T-helper 2 cell (primary cell): ENCODE data around the gene NAV3.

Experiments used
- DNase-seq, 5 experiments: peaks; one replicate each; pipeline versions ENCODE4 v3.0.0 to v3.0.0-alpha.2; 2012 to 2022

NAV3 gene

DNA sequence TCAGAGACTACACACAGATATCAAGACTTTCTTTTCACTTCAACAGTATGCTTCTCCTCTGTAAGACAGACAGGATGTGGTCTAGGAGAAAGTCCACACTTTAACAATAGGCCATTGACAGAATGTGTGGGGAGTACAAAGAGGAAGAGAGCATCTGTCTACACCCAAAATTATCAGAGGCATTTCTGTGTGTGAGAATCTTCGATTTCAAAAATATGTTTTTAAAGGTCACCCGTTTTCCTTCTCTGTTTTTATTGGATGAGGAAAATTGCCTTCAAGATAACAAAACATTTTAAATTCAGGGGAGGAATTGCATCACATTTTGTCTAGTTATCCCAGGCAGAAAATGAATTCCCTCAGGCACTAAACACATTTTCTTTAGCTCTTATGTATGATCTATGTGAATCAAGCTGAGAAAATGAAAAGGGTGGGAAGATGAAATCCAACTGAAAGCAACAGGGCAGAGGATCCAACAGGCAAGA lies 16.4 kb downstream of the NAV3 start:
- peak in 1 of 5 experiments; percentile 2 for DNase-seq

DNA sequence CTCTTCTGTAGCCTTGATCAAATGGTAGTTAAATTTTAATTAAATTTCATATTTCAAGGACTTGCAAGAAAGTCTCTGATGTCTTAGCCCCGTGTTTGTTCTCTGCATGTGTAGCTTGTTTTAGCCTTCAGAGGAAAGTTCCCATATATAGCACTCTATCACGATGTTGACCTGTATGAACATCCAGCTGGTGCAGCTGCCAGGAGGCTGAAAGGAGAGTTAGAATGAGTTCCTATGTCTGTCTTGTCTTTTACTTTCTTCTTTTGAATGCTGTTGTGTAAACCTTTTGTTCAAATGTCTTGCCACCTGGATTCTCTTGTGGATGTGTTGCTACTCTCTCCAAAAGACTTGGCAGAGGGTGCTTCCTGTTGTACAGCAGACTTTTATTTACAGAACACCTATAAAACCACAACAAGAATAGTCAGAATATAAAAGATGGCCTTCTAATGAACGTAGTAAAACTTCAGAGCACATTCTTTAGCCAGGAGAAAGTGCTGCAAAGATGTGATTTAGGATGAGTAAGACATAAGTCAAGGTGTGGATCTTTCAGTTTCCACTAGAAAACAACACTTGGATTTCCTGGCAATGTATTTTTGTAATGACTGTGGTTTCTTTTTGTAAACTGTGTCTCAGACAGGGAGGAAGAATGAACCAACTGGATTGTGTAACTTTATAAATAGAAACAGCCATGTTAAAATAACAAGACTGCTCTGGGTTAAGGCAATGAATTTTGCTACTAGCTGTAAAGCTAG lies 17.2 kb downstream of the NAV3 start:
- no peak for DNase-seq

DNA sequence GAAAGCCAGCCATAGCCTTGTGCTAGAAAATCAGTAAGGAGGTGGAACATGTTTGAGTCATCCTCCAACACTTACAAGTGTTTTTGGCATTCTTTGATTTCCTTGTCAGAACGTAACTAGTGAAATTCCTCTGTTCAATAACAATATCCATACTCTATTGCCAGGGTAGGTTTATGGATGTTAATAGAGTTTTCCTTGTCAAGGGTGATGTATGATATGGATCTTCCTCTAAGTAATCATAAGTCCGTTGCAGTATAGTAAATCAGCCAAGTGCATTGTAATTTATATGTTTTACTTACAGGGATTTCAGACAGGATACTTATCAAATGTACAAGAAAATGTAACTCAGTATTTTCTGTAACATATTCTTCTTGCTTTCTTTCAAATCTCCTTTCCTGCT lies 19.4 kb downstream of the NAV3 start:
- no peak for DNase-seq

DNA sequence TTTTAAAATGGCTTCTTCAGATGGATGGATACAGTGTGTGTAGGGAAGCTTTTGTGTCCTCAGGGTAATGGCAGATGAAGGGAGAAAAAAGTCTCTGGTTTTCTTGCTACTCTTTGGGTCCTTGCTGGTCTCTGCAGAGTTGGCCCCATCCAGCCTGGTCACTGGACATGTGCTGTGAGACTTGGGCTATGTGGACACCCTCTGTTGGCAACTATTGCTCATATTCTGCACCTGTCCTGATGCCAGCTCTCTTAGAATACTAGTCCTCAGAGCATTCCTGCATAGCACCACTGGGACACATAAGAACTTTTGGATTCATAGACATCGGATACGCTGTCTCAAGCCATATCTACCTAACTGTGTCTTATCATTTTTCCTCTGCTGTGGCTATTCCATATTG lies 20.0 kb downstream of the NAV3 start:
- DNase-seq: no peak

DNA sequence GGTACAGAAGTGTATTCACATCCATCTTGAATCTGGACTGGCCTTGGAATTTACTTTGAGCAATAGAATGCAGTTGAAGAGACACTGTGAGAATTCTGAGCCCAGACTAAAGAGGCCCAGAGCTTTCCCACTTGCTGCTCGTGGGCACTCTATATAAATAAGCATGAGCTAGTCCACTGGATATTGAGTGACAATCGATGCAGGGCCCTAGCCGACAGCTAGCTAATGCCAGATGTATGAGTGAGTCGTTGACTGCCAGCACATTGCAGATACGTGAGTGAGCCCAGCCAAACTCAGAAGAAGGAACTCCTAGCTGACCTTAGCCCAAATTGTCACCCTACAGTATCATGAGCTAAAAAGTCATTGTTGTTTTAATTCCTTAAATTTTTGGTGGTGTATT lies 24.9 kb downstream of the NAV3 start:
- DNase-seq: no peak

DNA sequence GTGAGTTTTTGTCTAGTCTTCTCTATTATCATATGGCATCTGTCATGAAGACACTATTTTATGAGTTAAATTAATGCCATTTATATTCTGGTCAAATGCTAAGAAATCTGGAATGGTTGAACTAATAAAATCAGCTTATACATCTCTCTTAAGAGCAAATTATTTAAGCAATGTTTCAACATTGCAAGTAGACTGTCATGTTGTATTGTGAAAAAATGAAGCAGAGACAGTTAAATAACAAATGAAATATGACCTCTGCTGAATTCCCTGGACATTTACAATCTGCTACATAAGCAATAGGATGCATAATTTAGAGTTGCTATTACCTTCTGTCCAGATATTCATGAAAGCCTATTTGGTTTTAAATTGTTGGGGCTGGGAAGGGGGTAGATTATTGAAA lies 30.6 kb downstream of the NAV3 start:
- no peak for DNase-seq

DNA sequence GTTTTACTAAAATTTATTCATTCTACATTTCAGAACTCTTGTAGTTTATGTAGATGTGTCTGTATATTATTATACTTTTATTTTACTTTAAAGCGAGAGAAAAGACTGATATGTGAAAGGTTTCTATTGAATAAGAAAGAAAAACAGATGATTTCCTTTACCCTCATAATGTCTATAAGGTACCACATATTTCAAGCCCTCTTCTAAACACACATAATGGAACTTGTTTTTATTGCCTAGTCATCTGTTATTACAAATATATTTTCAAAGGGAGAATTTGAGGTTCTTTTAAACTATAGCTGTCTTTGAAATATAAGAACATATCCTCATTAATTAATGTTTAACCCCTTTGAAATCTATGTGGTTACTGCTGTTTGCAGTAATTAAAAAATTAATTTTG lies 34.5 kb downstream of the NAV3 start:
- DNase-seq: no peak

DNA sequence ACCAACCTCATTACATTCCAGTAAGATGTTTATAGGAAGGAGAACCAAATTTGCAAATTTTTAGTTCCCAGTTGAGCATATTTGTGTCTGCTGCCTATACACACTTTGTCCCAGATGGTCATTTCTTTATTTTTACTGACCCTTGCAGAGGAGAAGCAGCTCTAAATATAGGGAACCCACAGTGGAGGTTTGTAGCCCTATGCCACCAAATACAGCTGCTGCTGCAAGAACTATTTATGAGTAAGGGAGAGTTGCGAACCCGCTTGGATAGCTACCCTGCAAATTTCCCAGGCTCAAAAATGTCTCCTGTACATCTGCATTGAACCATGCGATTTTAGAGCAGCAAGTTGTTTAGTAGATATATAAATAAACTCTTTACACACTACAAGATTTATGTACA lies 48.2 kb downstream of the NAV3 start:
- DNase-seq: no peak

DNA sequence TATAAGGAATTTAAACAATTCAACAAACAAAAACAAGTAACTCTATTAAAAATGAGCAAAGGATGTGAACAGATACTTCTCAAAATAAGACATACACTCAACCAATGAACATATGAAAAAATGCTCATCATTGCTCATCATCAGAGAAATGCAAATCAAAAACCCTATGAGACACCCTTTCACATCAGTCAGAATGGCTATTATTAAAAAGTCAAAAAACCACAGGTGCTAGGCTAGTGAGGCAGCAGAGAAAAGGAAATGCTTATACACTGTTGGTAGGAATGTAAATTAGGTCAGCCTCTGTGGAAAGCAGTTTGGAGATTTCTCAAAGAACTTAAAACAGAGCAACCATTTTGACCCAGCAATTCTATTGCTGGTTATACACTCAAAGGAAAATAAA lies 52.0 kb downstream of the NAV3 start:
- DNase-seq: no peak

DNA sequence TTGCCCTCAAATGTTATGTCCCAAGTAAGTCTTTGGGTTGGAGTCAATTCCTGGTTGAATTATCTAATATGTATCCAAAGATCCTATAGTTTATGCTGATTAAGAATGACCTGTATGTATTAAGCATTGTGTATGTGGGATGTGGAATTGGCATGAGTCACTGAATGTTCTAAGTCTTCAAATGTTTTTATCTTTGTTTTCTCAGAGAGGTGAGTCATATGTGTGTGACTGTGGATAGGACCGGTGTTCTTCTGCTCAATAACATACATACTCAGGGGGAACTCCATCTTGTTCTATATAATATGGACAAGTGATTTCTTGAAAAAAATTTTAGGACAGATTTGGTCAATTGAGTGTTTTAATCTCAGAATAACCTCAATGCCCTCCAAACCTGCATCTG lies 57.9 kb downstream of the NAV3 start:
- no peak for DNase-seq

DNA sequence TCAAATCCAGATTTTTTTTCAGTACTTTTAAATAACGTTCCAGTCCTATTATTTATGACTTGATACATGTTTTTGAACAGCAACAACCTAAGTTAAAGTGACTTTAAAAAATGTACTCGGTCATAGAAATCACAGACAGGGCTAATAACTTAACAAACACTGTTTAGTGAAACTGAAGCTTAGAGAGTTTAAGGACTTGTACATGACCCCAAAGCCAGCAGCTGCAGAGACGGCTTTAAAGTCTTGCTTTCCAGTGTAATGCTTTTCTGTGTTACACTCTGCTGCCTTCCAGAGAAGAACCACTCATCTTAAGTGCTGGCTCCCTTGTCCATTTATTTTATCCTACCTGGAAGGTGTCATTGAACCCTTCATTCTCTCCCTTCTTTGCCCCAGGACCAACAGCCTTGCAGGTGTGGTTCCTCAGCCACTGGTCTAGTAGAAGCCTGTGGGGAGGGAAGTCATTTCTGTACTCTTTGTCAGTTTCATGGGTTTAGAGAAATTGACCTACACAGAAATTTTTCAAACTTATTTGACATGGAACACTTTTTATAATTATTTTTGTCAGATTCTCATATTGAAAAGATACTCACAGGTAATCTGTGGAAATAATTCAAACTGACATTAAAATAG lies 60.9 kb downstream of the NAV3 start:
- DNase-seq: no peak

DNA sequence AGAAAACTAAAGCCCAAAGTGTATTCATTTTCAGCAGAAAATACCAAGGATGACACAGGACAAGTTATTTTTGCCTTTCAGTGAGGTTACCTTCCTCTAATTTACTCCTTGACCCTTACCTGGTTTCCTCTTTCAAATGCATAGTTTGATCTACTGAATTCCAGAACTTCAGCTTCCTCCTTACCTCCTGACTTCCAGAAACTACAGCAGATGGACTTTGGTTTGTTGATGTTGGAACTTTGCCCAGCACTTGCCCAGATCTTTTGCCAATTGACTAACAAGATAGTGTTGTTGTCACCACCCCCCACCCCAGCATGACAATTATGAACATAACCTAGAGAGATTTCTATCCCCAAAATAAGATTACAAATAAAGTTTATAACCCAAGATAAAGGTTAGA lies 63.2 kb downstream of the NAV3 start:
- no peak for DNase-seq

DNA sequence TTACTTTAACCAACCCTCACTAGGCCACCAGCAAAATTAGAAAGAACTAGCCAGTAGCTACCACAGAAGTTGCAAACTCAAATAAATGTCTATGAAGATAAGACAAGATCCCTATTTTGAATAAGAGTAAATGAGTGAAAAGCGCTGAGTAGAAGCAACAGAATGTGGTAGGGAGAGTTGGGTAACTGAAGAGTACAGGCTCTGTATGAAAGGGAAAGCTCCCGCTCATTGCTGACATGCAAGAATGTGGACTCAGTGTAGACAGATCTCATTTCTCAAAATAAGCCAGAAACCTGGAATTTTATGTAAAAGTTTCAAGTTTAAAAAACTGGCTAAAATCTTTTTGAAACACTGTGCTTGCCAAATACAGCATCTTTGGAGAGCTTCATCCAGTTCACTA lies 63.9 kb downstream of the NAV3 start:
- DNase-seq: no peak

DNA sequence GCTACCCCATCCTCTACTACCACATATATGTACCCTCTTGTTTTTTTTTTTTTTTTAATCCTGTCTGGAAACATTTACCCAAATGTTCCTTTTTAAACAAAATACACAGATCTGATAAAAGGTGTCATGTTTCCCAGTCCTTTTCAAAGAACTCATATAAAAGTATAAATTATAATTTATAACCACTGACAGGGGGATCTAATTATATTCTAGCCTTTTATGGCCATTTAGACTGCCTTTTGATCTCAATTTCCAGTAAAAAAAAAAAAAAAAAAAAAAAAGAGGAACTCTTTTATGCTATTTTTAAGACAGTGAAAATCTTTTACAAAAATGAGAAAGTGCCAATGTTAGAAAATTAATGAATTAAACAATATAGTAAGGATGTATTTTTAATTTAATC lies 65.0 kb downstream of the NAV3 start:
- DNase-seq: no peak

DNA sequence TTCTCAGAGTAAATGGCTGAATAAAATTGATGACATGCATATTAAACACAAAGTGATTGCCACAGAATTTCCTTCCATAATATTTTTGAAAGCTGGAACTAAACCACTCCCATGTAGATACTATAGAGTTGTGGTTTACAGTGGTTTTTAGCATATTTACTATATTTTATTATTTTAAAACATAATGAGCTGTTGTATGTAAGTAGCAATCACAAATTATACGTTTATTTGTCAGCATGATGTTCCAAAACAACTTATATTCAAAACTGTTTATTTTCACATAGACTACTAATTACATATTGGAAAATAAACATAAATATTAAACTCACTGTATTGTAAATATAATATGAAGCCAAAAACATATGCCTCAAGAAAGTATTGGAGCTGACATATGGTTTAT lies 77.2 kb downstream of the NAV3 start:
- no peak for DNase-seq

DNA sequence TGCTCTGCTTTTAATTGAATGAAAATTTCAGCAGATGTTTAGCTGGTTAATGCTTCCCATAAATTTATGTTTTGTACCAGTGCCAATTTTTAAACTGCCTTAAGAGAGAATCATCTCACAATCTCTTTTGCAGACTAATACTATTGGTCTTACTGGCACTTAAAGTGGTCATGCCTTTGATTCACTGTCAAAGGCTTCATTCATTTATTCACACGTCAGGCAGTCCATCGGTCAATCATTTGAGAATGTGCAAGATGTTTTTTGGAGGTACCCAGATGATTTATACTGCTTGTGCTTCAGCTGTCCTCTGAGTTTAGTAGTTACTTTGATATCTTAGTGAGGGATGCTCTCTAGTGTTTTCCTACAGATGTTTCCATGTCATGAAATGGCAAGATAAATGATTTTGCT lies 83.4 kb downstream of the NAV3 start:
- DNase-seq: no peak

DNA sequence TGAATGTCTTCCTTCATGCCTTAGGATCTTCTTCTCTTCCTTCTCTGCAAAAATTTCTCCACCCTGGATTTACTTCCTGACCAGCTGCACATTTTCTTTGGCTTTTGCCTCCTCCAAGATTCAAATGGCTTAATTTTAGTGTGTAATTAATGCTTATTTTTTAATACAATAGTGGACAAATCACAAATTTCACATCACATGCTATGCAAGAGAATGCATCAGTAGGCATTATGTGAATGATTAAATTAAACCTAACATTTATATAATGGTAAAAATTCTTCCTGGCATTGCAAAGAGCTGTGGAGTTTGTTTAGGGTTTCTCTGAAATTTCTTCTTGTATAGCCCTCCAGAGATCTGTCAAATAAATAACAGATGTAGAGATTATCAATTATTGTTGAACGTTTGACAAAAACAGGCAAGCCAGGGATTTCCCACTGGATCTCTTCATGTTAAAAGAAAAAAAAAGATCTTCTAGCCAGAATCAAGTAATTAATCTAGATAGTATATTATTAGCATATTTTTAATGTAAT lies 84.4 kb downstream of the NAV3 start:
- no peak for DNase-seq

DNA sequence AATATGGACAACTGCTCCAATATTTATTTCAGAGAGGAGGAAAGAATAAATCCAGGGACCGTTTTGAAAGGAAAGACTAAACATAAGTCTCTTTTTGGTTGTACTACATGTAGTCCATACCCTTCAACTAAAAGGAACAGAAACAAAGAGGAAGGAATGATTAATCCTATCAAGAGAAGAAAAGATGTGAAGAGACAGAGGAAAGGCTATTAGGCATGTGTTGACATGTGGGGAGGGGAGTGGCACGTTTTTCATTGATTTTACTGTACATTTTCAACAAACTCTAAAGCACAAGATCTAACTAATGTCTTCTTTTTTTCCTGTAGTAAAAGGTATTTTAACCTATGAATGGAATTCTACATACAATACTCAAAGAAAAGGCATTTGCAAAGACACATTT lies 85.6 kb downstream of the NAV3 start:
- DNase-seq: no peak

DNA sequence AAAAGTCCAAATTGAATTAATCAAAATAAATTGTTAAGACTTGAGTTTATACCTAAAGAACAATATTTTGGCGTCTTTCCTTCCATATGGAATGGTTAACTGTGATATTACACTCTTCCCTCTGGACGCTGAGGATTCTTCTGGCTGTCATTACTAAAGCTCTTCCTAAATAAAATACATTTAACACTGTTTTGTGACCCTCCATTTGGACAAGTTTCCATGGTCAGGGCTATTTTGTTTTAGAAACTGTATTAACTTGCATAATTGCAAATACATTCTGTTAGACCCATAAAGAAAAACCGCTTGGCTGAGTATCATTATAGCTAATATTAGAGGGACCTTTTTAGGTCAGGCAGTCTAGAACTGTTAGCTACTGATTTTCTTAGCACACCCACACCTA lies 87.4 kb downstream of the NAV3 start:
- DNase-seq: no peak

DNA sequence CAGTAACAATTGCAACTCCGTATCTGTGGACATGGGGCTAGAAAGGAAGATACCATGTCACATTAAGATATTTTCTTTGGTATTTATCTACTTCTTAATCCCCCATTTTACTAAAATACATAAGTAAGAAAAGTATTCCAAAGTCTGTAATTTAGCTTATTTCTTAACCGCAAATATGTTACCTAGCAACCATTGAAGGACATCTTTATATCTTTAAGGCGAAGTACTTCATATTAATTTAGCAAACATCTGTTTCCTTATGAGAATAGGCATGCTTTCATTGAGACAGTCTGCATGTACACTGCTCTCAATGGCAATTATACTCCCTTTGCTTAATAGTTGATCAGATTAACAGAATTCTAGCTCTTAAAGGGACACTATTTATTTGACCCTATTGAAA lies 88.8 kb downstream of the NAV3 start:
- DNase-seq: no peak

DNA sequence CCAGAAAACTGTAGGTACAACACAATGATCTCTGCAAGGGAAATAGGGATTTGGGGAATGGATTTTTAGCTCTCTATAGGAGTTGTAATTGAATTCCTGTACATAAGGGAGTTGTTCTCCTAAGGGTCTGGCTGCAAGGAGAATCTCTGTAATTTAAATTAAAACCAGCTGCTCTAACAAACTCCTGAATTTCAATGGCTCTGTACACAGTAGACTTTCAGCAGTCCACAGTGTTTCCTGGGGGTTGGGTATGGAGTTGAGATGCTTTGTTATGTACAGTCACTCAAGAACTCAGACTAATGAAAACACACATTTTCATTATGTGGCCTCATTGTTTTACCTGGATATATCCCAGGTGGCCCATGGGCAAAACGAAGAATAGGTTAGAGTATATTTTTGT lies 93.2 kb downstream of the NAV3 start:
- DNase-seq: no peak

DNA sequence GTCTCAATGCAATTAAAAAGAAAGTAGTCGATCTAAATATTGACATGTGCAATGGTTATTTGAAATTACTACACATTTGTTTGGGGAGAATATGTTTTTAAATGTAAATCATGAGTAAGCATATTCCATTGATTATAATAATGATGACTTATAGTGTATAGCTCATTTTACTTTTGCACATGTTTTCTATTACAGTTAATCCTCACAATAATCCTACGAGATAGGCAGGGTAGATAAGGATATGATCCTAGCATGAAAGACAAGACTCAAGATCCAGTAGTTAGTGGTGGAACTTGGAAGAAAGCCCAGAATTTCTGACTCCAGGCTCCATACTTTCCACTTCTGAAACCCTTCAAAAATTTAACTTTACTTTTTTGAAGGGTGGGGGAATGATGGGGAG lies 94.0 kb downstream of the NAV3 start:
- DNase-seq: no peak

DNA sequence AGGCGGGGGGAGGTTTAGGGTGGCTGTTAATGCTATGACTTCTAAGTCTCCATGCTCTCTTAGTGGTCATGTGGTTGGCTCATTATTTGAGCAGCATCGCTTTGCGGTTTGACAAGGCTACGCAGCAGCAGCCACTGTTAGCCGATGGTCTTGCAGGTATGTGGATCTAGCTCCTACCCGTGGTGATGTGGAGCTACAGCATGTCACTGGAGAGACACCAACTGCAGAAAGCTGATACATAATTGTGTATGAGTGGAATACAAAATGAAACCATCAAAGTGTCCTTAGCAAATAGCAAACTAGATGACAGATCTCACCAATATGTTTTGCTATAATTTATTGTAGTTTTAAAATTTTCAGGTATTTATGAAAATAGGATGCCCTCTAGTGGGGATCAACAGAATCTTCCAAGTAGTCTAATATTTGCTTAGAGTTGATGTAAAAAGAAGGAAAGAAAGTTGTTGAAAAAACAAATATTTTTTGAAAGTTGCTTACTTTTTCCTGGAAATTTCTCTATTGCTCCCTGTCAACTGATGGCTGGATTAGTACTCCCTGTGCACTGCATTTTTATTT lies 94.9 kb downstream of the NAV3 start:
- DNase-seq: peak in 1 of 5 experiments; percentile 70

DNA sequence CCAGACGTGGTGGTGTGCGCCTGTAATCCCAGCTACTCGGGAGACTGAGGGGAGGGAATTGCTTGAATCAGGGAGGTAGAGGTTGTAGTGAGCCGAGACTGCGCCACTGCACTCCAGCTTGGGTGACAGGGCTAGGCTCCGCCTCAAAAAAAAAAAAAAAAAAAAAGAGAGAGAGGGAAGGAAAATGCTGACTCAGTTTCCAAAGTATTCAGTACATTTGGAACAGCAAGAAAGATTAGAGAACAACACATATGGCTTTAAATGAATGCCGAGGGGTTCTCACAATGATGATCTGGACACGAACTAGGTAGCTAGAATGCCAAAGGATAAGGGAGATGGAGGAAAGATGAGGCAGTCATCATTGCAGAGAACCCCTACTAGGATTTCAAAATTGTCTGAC lies 97.4 kb downstream of the NAV3 start:
- no peak for DNase-seq
